Heart right ventricle (tissue), 16 donors: ENCODE results near the gene CYP51A1. TPM values are rescaled to one million over a fixed set of nuclear protein-coding genes. Genes with fewer than 3 reads are reported as not detected.

Experiments
- ATAC-seq, 8 donors: fragments of 200-7000 bp; cut with Tn5 transposase; one replicate each; pipeline ENCODE4 v1.9.1; 2020; ENCODE audit warnings: mild to moderate bottlenecking in 8 of 8, moderate library complexity in 8 of 8, moderate number of reproducible peaks in 1 of 8
- DNase-seq, 2 donors: peaks; one replicate each; pipeline ENCODE4 v3.0.0-alpha.2; 2020
- H3K27ac ChIP-seq, 10 donors: fragments of 200-600 bp; sonication (generic) in 2 of 10; one replicate each; pipeline versions ENCODE4 v1.5.0 to v1.8.0; 2020 to 2022; ENCODE audit warnings: mild to moderate bottlenecking in 3 of 10
- H3K27me3 ChIP-seq, 7 donors: fragments of 200-600 bp; one replicate each; pipeline ENCODE4 v1.8.0; 2021 to 2022; ENCODE audit warnings: mild to moderate bottlenecking in 2 of 7
- H3K36me3 ChIP-seq, 9 donors: fragments of 200-600 bp; sonication (generic) in 1 of 9; one replicate each; pipeline versions ENCODE4 v1.5.0 to v1.8.0; 2020 to 2022; ENCODE audit warnings: mild to moderate bottlenecking in 2 of 9
- H3K4me1 ChIP-seq, 9 donors: fragments of 200-600 bp; sonication (generic) in 1 of 9; one replicate each; pipeline versions ENCODE4 v1.5.0 to v1.8.0; 2020 to 2022; ENCODE audit warnings: mild to moderate bottlenecking in 4 of 9
- H3K4me3 ChIP-seq, 10 donors: fragments of 200-600 bp; sonication (generic) in 2 of 10; one replicate each; pipeline versions ENCODE4 v1.5.0 to v1.8.0; 2020 to 2022; ENCODE audit warnings: mild to moderate bottlenecking in 7 of 10, moderate library complexity in 2 of 10
- H3K9me3 ChIP-seq, 11 donors: fragments of 200-600 bp in 10 of 11; sonication (generic) in 2 of 11; one replicate each; pipeline versions ENCODE4 v1.5.0 to v1.8.0; 2013 to 2022; ENCODE audit warnings: mild to moderate bottlenecking in 2 of 11, control low read depth in 1 of 11, moderate library complexity in 1 of 11
- CTCF ChIP-seq, 9 donors: fragments of 200-600 bp; sonication (generic) in 2 of 9; IDR thresholded peaks; one replicate each; pipeline versions ENCODE4 v1.5.0 to v1.8.0; 2021 to 2022; ENCODE audit warnings: antibody characterized with exemption in 9 of 9, mild to moderate bottlenecking in 5 of 9, moderate library complexity in 1 of 9
- WGBS, 2 donors: extraction: QIAGEN DNeasy Blood & Tissue Kit; methylation state at CpG; one replicate each; pipeline ENCODE4 v1.1.7; 2013; ENCODE audit warnings: inconsistent platforms in 1 of 2; 5-methylcytosine and 5-hydroxymethylcytosine counted together
- intact Hi-C, 10 donors: fragments of 100-400 bp; cut with DNase I; formaldehyde crosslinking; loops; one replicate each; pipeline versions ENCODE4 v1.11.1 to v1.14.2; 2022
- polyA plus RNA-seq, 2 donors: library from polyadenylated mRNA; stranded (reverse); fragments of 200-250 nt; gene quantifications; one replicate each; pipeline ENCODE4 v1.2.3, GENCODE V29; 2013
- total RNA-seq, 10 donors: library from RNA; stranded (reverse); fragmentation: NEBNext Ultra II Directional in 3 of 10; extraction: Animal tissue kit (Norgen Biotek cat#: 25700) in 3 of 10; gene quantifications; one replicate each; pipeline versions ENCODE4 v1.2.1 to v1.2.4, GENCODE V29; 2021 to 2023
- donor health status: Arrhythmogenic right ventricular cardiomyopathy.
- donor health status: ischemic (EF 13 %, LVEDD 7.1; RV severe dilation, severe dysfunction).
- donor health status: healthy with polysubstance abuse.
- donor health status: DM: no; HTN: yes; CAD: no.
- donor health status: DM: no; HTN: no; CAD: no.
- donor health status: ischemic (EF 25% LVEDD 6.9; RV normal size, moderate dysfunction).
- donor health status: ischemic (EF 25% LVEDD 5.7; RV mildly dilated, moderate dysfunction).
- donor health status: healthy.
- donor health status: DM: yes; HTN: yes; CAD: no.
- donor health status: Ischemic cardiomyopathy.
- donor health status: ischemic (EF 35%, LVEDD 5.7; RV mildly dilated, moderate dysfunction).
- donor health status: nonischemic (EF 11% LVEDD 7.7; RV severe dilation, severe dysfunction).
- donor health status: DM: yes; HTN: yes; CAD: no.
- donor health status: PGD.
- donor health status: ischemic (EF 29% LVEDD 5.4; RV normal size, mild dysfunction).
- donor health status: nonischemic (EF 23%, LVEDD 6.1; RV moderate dilation, normal function).

CYP51A1 gene
- total and polyA plus RNA-seq, 12 donors = 5.8 to 45.5 (median 24.2) TPM

- Histone ChIP-seq H3K4me1 (no peaks in the 10 kb centered on the region), H3K27ac (no peak overlapping the region), H3K4me3 (no peak overlapping the region), H3K36me3 (no peaks in the 10 kb centered on the region), H3K27me3 (no peaks in the 10 kb centered on the region), H3K9me3 (no peaks in the 10 kb centered on the region)
- intact Hi-C loops = no loop called here
- 58 to 71% methylated on average over 1 of the region's 1 CpG for WGBS, 2 donors
- no peak for TF ChIP-seq CTCF (IDR thresholded peaks at IDR 0.05)
- DNase-seq (no peak), ATAC-seq (peak in 3 of 8 donors; percentile 39 to 51 (median 41))
These were observed 27.0 kb upstream of the CYP51A1 start for GRCh38 chr7:92161271-92161670.

GRCh38 chr7:92158660-92159575, 24.6 kb upstream of the CYP51A1 start:
- intact Hi-C loops = no loop called here
- Histone ChIP-seq H3K9me3 (no peaks in the 10 kb centered on the region), H3K4me1 (no peaks in the 10 kb centered on the region), H3K36me3 (no peaks in the 10 kb centered on the region), H3K27ac (no peak overlapping the region), H3K27me3 (no peaks in the 10 kb centered on the region), H3K4me3 (no peak overlapping the region)
- TF ChIP-seq CTCF (IDR thresholded peaks at IDR 0.05) = no peak
- WGBS, 2 donors = 96% methylated on average over 3 of the region's 3 CpGs
- DNase-seq (no peak), ATAC-seq (no peak)

GRCh38 chr7:92156990-92157389, 22.7 kb upstream of the CYP51A1 start:
- no peak for DNase-seq
- Histone ChIP-seq H3K4me3 (no peak overlapping the region), H3K27ac (no peak overlapping the region), H3K4me1 (no peaks in the 10 kb centered on the region), H3K9me3 (no peaks in the 10 kb centered on the region), H3K27me3 (no peaks in the 10 kb centered on the region), H3K36me3 (no peaks in the 10 kb centered on the region)
- intact Hi-C loops = no loop called here
- no peak for ATAC-seq
- no peak for TF ChIP-seq CTCF (IDR thresholded peaks at IDR 0.05)

- Histone ChIP-seq H3K36me3 (no peaks in the 10 kb centered on the region), H3K27ac (no peak overlapping the region), H3K27me3 (no peaks in the 10 kb centered on the region), H3K9me3 (no peaks in the 10 kb centered on the region), H3K4me1 (no peaks in the 10 kb centered on the region), H3K4me3 (no peak overlapping the region)
- no peak for TF ChIP-seq CTCF (IDR thresholded peaks at IDR 0.05)
- intact Hi-C loops = no loop called here
- 90 to 98% methylated on average over 1 of the region's 1 CpG for WGBS, 2 donors
- ATAC-seq = no peak
- no peak for DNase-seq
These were observed 20.9 kb upstream of the CYP51A1 start for GRCh38 chr7:92155108-92155739.
